Cortex of kidney (tissue), 1 donor: ENCODE measurements around the gene BEND7.
"Not testable (repeated sequence)": the region's sequence is repeated elsewhere in the genome, so short reads cannot be mapped to it uniquely, and the experiment has no call there.

ENCODE experiments used
- DNase-seq: peaks from one replicate; lab custom pipeline; 2025; lab: John Stamatoyannopoulos, UW

Gene BEND7

GRCh38 chr10:13483073-13483472, 45.7 kb downstream of the BEND7 start:
- no peak for DNase-seq

GRCh38 chr10:13481690-13482089, 47.1 kb downstream of the BEND7 start:
- DNase-seq, result no peak

GRCh38 chr10:13475124-13475523, 53.7 kb downstream of the BEND7 start:
- DNase-seq, result no peak

- no peak for DNase-seq
Observed at GRCh38 chr10:13473986-13474385, 54.8 kb downstream of the BEND7 start.

- DNase-seq, result no peak
Observed at GRCh38 chr10:13472359-13472758, 56.5 kb downstream of the BEND7 start.

- no peak for DNase-seq
Observed at GRCh38 chr10:13470270-13470669, 58.5 kb downstream of the BEND7 start.

- no peak for DNase-seq
Observed at GRCh38 chr10:13462551-13462950, 66.3 kb downstream of the BEND7 start.

GRCh38 chr10:13458687-13459012, 70.2 kb downstream of the BEND7 start:
- DNase-seq, result no peak

- DNase-seq, result no peak
Observed at GRCh38 chr10:13457958-13458686, 70.7 kb downstream of the BEND7 start.

- no peak for DNase-seq
Observed at GRCh38 chr10:13453896-13454295, 74.9 kb downstream of the BEND7 start.

GRCh38 chr10:13450069-13450468, 78.7 kb downstream of the BEND7 start:
- DNase-seq, result no peak

GRCh38 chr10:13449296-13449695, 79.5 kb downstream of the BEND7 start:
- DNase-seq, result no peak

- DNase-seq, result no peak
Observed at GRCh38 chr10:13448216-13448615, 80.6 kb downstream of the BEND7 start.

- no peak for DNase-seq
Observed at GRCh38 chr10:13445656-13446400, 83.0 kb downstream of the BEND7 start.

GRCh38 chr10:13441476-13441875, 87.3 kb downstream of the BEND7 start:
- DNase-seq, result no peak

- DNase-seq, result no peak
Observed at GRCh38 chr10:13440185-13441061, 88.4 kb downstream of the BEND7 start.

- DNase-seq, result no peak
Observed at GRCh38 chr10:13439313-13440184, 89.3 kb downstream of the BEND7 start.

- DNase-seq, result no peak
Observed at GRCh38 chr10:13437026-13437555, 91.7 kb downstream of the BEND7 start.

- not testable (repeated sequence) for DNase-seq
Observed at GRCh38 chr10:13427943-13428342, 100.9 kb downstream of the BEND7 start.

- no peak for DNase-seq
Observed at GRCh38 chr10:13425397-13425796, 103.4 kb downstream of the BEND7 start.

GRCh38 chr10:13422800-13423199, 106.0 kb downstream of the BEND7 start:
- no peak for DNase-seq
